OCI-LY7 (cell line): ENCODE data around the gene ZGRF1. TPM values are rescaled to one million over a fixed set of nuclear protein-coding genes. Genes with fewer than 3 reads are reported as not detected.

Source experiments
- BruUV-seq: library from RNA; stranded (reverse); fragments of 400-500 nt; replicated peaks from 2 replicates; lab custom pipeline; 2021; lab: Mats Ljungman, UMichigan
- CTCF ChIA-PET: fragments of 300-600 bp; sonication (Branson Sonifier 250); formaldehyde crosslinking; loops from one replicate; lab custom pipeline; 2022; ENCODE audit warnings: antibody characterized with exemption; ENCODE audit not compliant: unreplicated experiment; lab: Charles Lee
- POLR2A ChIA-PET: fragments of 300-600 bp; sonication (Branson Sonifier 250); formaldehyde crosslinking; loops from one replicate; lab custom pipeline; 2022; ENCODE audit warnings: antibody characterized with exemption; lab: Charles Lee
- DNase-seq: peaks from one replicate; pipeline ENCODE4 v3.0.0-alpha.2; 2015; ENCODE audit warnings: low spot score
- H2AFZ ChIP-seq: fragments of 200-600 bp; sonication (generic), shearing (Covaris generic); 2 replicates; pipeline ENCODE4 v1.6.1; 2014; ENCODE audit warnings: mild to moderate bottlenecking, antibody characterized with exemption, low read length, moderate library complexity
- H3K27ac ChIP-seq: fragments of 200-600 bp; sonication (generic); 2 replicates; pipeline ENCODE4 v1.5.1; 2014; ENCODE audit warnings: mixed run types, low read depth, mild to moderate bottlenecking, moderate library complexity, low read length, inconsistent platforms; ENCODE audit not compliant: poor library complexity, severe bottlenecking
- H3K36me3 ChIP-seq: fragments of 200-600 bp; sonication (generic); 2 replicates; pipeline ENCODE4 v1.6.1; 2014; ENCODE audit warnings: mild to moderate bottlenecking, antibody characterized with exemption, low read length, moderate library complexity, mixed read lengths; ENCODE audit not compliant: insufficient read depth
- H3K4me1 ChIP-seq: fragments of 200-600 bp; sonication (generic); 2 replicates; pipeline ENCODE4 v1.5.1; 2014; ENCODE audit warnings: mild to moderate bottlenecking, low read length; ENCODE audit not compliant: insufficient read depth, poor library complexity, severe bottlenecking
- H3K4me2 ChIP-seq: fragments of 200-600 bp; sonication (generic); 2 replicates; pipeline ENCODE4 v1.6.1; 2014; ENCODE audit warnings: mild to moderate bottlenecking, low read length
- H3K4me3 ChIP-seq: fragments of 200-600 bp; sonication (generic); 2 replicates; pipeline ENCODE4 v1.5.1; 2014; ENCODE audit warnings: mild to moderate bottlenecking, low read depth, low read length; ENCODE audit not compliant: poor library complexity, severe bottlenecking
- H3K79me2 ChIP-seq: fragments of 200-600 bp; sonication (generic); 2 replicates; pipeline ENCODE4 v1.6.1; 2016; ENCODE audit warnings: low read depth, mild to moderate bottlenecking, low read length, moderate library complexity, mixed read lengths; ENCODE audit not compliant: insufficient read depth
- H3K9me2 ChIP-seq: fragments of 200-600 bp; sonication (generic); 2 replicates; pipeline ENCODE4 v1.6.1; 2016; ENCODE audit warnings: mild to moderate bottlenecking, low read length, mixed read lengths; ENCODE audit not compliant: insufficient read depth
- H3K9me3 ChIP-seq: fragments of 200-600 bp; sonication (generic); 2 replicates; pipeline ENCODE4 v1.6.1; 2014; ENCODE audit warnings: mild to moderate bottlenecking, mixed run types, low read length, mixed read lengths
- H4K20me1 ChIP-seq: fragments of 200-600 bp; sonication (generic); 2 replicates; pipeline ENCODE4 v1.6.1; 2014; ENCODE audit warnings: mild to moderate bottlenecking, antibody characterized with exemption, low read length, moderate library complexity, mixed read lengths; ENCODE audit not compliant: insufficient read depth
- CTCF ChIP-seq: fragments of 200-600 bp; sonication (generic); conservative IDR thresholded peaks from 2 replicates; pipeline ENCODE4 v1.5.1; 2014; ENCODE audit warnings: mild to moderate bottlenecking, antibody characterized with exemption, low read length, moderate library complexity, mixed read lengths
- EZH2phosphoT487 ChIP-seq: fragments of 200-600 bp; sonication (generic); IDR thresholded peaks from 2 replicates; pipeline ENCODE4 v1.6.1; 2018; ENCODE audit warnings: low read depth, borderline replicate concordance, mild to moderate bottlenecking, mixed run types, antibody characterized with exemption, low read length, moderate library complexity, mixed read lengths
- intact Hi-C: fragments of 100-400 bp; cut with micrococcal nuclease; formaldehyde crosslinking; loops from one replicate; pipeline ENCODE4 v1.10.0; 2022; ENCODE audit not compliant: unreplicated experiment
- total RNA-seq, 2 experiments: library from RNA; depleted of rRNA in 1 of 2; stranded (reverse); fragments of >200 nt in 1 of 2; shearing (Covaris generic) in 1 of 2; gene quantifications; 2 replicates each; pipeline ENCODE4 v1.2.3, GENCODE V29; 2014 to 2022

ZGRF1 gene
- total RNA-seq, 2 experiments from 2014 or later, result 54.4 to 68.1 TPM

DNA sequence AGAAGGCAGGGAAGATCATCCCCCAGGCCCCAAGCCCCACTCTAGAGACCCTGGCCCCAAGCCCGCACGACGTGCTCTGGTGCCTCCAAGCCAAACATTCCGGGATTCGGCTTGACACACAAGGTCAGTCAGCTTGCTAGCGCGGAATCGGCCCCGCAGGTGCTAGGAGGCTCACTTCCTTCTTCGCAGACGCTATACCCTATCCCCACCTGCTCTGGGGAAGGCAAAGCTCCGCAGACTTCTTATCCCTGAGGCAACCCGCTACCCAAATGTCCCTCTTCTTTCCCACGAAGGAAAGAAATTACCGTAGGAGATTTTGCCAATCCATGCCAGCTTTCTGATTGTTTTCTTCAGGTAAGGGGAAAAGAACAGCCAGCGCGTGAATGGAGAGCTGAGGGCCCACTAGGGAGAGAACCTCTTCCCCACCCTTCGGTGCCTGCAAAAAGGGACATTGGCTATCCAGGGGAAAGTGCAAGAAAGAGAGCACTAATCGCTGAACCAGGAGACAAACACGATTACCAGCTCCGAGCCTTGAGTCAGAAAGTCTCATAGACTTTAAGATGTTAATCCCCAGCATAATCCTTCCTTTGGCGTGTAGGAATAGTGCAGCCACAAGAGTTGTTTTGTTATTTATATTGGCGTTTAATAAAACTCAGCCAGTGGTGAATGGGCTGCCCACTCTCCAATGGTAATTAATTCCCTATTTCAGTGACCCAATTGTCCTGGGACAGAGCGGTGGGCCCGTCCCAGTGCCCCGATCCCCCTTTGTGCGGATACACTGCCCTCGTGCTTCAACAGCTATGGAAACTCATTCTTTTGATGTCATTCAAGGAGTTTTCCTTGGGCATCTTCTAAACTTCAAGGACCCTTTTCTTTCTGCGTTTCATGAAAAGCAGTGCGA lies 115.3 kb downstream of the ZGRF1 start:
- ChIA-PET POLR2A (no interaction called here), CTCF (no interaction called here)
- Histone ChIP-seq H3K4me1 (peaks cover 37% of the 10 kb centered on the region), H3K9me2 (no peaks in the 10 kb centered on the region), H2AFZ (no peak overlapping the region), H3K4me3 (no peak overlapping the region), H3K79me2 (no peaks in the 10 kb centered on the region), H3K9me3 (no peaks in the 10 kb centered on the region), H3K36me3 (no peaks in the 10 kb centered on the region), H4K20me1 (no peaks in the 10 kb centered on the region), H3K27ac (no peak overlapping the region), H3K4me2 (peak overlapping the region; percentile 8; the same call in 1 of the 2 replicates)
- TF ChIP-seq CTCF, result no peak
- no peak for TF ChIP-seq EZH2phosphoT487
- peak; percentile 25 for DNase-seq
- no TSS peak for BruUV-seq
- intact Hi-C loops, result loop anchor here (2.0 to 5.0 kb wide), 2 partner anchors 243 to 444 kb away; no protein-coding TSS in a partner anchor

DNA sequence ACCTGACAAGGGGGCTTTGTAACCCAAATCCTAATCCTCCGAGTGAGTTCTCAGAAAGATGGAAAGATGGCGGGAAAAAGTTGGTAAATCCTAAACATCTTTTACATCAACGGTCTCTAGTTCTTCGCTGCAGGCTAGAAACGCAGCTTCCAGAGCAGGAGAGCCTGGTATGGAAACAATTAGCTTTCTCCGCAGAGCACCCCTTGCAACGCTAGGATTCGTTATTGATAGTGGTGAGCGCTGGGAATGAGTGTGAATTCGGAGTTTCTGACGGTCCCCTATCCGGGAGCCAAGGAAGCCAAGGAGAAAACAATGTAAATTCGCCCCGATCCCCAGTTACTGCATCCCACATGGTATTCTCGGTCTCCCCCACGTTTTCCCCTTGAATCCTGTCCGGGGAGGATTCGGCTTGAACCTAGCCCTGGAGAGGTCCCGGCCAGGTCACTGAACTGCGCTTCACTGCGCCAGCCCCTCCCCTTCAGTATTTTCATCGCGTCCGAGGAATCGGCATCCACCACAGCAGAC lies 116.0 kb downstream of the ZGRF1 start:
- Histone ChIP-seq H4K20me1 (no peaks in the 10 kb centered on the region), H3K9me3 (no peaks in the 10 kb centered on the region), H3K27ac (no peak overlapping the region), H3K4me3 (no peak overlapping the region), H2AFZ (no peak overlapping the region), H3K79me2 (no peaks in the 10 kb centered on the region), H3K36me3 (no peaks in the 10 kb centered on the region), H3K9me2 (no peaks in the 10 kb centered on the region), H3K4me1 (peaks cover 42% of the 10 kb centered on the region), H3K4me2 (peak overlapping the region; percentile 8; the same call in 1 of the 2 replicates)
- no peak for DNase-seq
- ChIA-PET CTCF (interaction anchor here (0.5 to 0.6 kb wide), 2 partner anchors 278 to 444 kb away, joined by 3 read pairs; no protein-coding TSS in a partner anchor), POLR2A (no interaction called here)
- intact Hi-C loops, result loop anchor here (5.0 kb wide), 1 partner anchor 443 kb away; no protein-coding TSS in a partner anchor
- TF ChIP-seq CTCF (no peak), EZH2phosphoT487 (no peak)
- BruUV-seq, result no TSS peak
